ENCODE data around the gene METTL6.

DNA sequence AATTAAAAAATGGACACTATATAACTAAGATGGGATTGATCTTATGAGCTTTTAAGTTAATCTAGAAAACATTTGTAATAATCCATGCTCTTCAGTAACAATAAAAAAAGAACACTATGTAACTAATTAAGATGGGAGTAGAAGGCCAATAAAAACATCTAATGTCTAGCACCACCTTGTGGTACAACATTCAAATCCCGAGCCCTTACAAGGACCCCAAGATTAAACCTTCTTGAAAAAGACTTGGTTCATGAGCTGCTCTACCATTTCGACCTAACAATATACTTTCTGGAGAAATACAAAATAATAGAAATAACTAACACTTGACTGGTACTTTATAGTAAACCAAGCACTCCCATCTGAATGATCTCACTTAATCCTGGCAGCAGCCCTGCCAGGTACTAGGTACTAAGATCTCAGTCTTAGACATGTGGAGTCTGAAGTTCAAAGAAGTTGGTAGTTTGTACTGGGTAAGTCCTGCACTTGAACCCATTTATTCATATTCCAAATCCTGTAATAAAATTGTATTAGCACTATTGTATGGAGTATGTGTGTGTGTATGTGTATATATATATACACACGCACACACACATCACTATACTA lies 21.8 kb downstream of the METTL6 start:
- TF ChIP-seq, protein P1, sequence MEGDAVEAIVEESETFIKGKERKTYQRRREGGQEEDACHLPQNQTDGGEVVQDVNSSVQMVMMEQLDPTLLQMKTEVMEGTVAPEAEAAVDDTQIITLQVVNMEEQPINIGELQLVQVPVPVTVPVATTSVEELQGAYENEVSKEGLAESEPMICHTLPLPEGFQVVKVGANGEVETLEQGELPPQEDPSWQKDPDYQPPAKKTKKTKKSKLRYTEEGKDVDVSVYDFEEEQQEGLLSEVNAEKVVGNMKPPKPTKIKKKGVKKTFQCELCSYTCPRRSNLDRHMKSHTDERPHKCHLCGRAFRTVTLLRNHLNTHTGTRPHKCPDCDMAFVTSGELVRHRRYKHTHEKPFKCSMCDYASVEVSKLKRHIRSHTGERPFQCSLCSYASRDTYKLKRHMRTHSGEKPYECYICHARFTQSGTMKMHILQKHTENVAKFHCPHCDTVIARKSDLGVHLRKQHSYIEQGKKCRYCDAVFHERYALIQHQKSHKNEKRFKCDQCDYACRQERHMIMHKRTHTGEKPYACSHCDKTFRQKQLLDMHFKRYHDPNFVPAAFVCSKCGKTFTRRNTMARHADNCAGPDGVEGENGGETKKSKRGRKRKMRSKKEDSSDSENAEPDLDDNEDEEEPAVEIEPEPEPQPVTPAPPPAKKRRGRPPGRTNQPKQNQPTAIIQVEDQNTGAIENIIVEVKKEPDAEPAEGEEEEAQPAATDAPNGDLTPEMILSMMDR (IDR thresholded peaks at IDR 0.05): peak; percentile 54 to 84 (median 73)
- no peak for TF ChIP-seq POLR2A (IDR thresholded peaks at IDR 0.05)
